Keratinocyte (primary cell): ENCODE results near the gene DTNBP1. TPM values are rescaled to one million over a fixed set of nuclear protein-coding genes. Genes with fewer than 3 reads are reported as not detected.

Source experiments
- DNase-seq: peaks from one replicate; pipeline ENCODE4 v3.0.0-alpha.2; 2011; ENCODE audit warnings: low read depth, missing footprints, low spot score
- FAIRE-seq: peaks from 2 replicates; lab custom pipeline; 2011; peaks lifted over from hg19 to GRCh38; lab: Jason Lieb, UNC
- H2AFZ ChIP-seq: 2 replicates; pipeline ENCODE4 v1.6.0; 2012; ENCODE audit warnings: low read length, control low read depth, inconsistent platforms; ENCODE audit not compliant: control insufficient read depth
- H3K27ac ChIP-seq: 2 replicates; pipeline ENCODE4 v1.5.1; 2011; ENCODE audit warnings: low read length; ENCODE audit not compliant: control insufficient read depth, insufficient read depth
- H3K27me3 ChIP-seq: 3 replicates; pipeline ENCODE4 v1.6.0; 2011; ENCODE audit warnings: low read length; ENCODE audit not compliant: control insufficient read depth, insufficient read depth; ENCODE audit errors: extremely low read depth
- H3K36me3 ChIP-seq, 2 experiments: 2 replicates in 1 of 2; 3 replicates in 1 of 2; pipeline ENCODE4 v1.5.1; 2011; ENCODE audit warnings: low read length in 2 of 2, mild to moderate bottlenecking in 1 of 2; ENCODE audit not compliant: control insufficient read depth in 2 of 2, insufficient read depth in 2 of 2; ENCODE audit errors: extremely low read depth in 1 of 2
- H3K4me1 ChIP-seq: 3 replicates; pipeline ENCODE4 v1.5.1; 2011; ENCODE audit warnings: low read length; ENCODE audit not compliant: control insufficient read depth, insufficient read depth; ENCODE audit errors: extremely low read depth
- H3K4me2 ChIP-seq: 3 replicates; pipeline ENCODE4 v1.6.0; 2011; ENCODE audit warnings: low read depth, low read length; ENCODE audit not compliant: control insufficient read depth, insufficient read depth; ENCODE audit errors: extremely low read depth
- H3K4me3 ChIP-seq, 3 experiments: fragments of 200-600 bp in 1 of 3; sonication (generic) in 1 of 3; 2 replicates in 2 of 3; 3 replicates in 1 of 3; pipeline ENCODE4 v1.5.1; 2011 to 2016; ENCODE audit warnings: low read length in 3 of 3, mild to moderate bottlenecking in 3 of 3, control low read depth in 2 of 3, inconsistent platforms in 1 of 3, low read depth in 1 of 3, mixed read lengths in 1 of 3, mixed run types in 1 of 3, moderate library complexity in 1 of 3; ENCODE audit not compliant: control insufficient read depth in 2 of 3, insufficient read depth in 2 of 3; ENCODE audit errors: extremely low read depth in 1 of 3
- H3K79me2 ChIP-seq: 2 replicates; pipeline ENCODE4 v1.6.0; 2012; ENCODE audit warnings: low read length; ENCODE audit not compliant: control insufficient read depth, insufficient read depth
- H3K9ac ChIP-seq: 3 replicates; pipeline ENCODE4 v1.6.0; 2011; ENCODE audit warnings: low read length; ENCODE audit not compliant: control insufficient read depth, insufficient read depth; ENCODE audit errors: extremely low read depth
- H3K9me1 ChIP-seq: 3 replicates; pipeline ENCODE4 v1.6.0; 2011; ENCODE audit warnings: low read length; ENCODE audit not compliant: control insufficient read depth, insufficient read depth; ENCODE audit errors: extremely low read depth
- H3K9me3 ChIP-seq: 2 replicates; pipeline ENCODE4 v1.5.1; 2012; ENCODE audit warnings: low read depth, low read length; ENCODE audit not compliant: control insufficient read depth
- H4K20me1 ChIP-seq: 3 replicates; pipeline ENCODE4 v1.6.0; 2011; ENCODE audit warnings: low read length; ENCODE audit not compliant: control insufficient read depth, insufficient read depth; ENCODE audit errors: extremely low read depth
- EZH2 ChIP-seq: IDR thresholded peaks from one replicate; pipeline ENCODE4 v1.6.1; 2012; ENCODE audit warnings: inconsistent platforms, mild to moderate bottlenecking, low read length, moderate library complexity
- dilution Hi-C: fragments of 300-500 bp; cut with MboI; formaldehyde crosslinking; loops from one replicate; pipeline ENCODE4 v1.7.0; 2020; ENCODE audit warnings: low sequenced_read_pairs; ENCODE audit not compliant: extremely low pct_ligation_motif_present
- polyA plus RNA-seq, 5 experiments: library from polyadenylated mRNA; depleted of rRNA in 3 of 5; stranded (reverse) in 3 of 5; stranded (forward) in 1 of 5; unstranded in 1 of 5; fragments of >200 nt; gene quantifications; 1 replicate in 1 of 5; 2 replicates in 3 of 5; 3 replicates in 1 of 5; pipeline versions ENCODE4 v1.2.1 to v1.2.3, GENCODE V29; 2011 to 2012; ENCODE audit warnings: missing spikeins in 2 of 5, low read depth in 1 of 5, low replicate concordance in 1 of 5
- TF ChIP-seq, protein P1 (sequence below), 3 experiments: IDR thresholded peaks in 1 of 3; conservative IDR thresholded peaks in 1 of 3; optimal IDR thresholded peaks in 1 of 3; 2 replicates in 2 of 3; 3 replicates in 1 of 3; pipeline versions ENCODE3 to v1.5.1; 2011; ENCODE audit warnings: low read length in 3 of 3, mild to moderate bottlenecking in 3 of 3, moderate library complexity in 2 of 3, control low read depth in 1 of 3, inconsistent platforms in 1 of 3; ENCODE audit not compliant: insufficient read depth in 2 of 3; ENCODE audit errors: extremely low read depth in 1 of 3

Gene DTNBP1
- polyA plus RNA-seq, 1 donor (not counting 4 experiments of a cell fraction or from before 2014, with no cell fraction given) = 11.5 TPM

DNA sequence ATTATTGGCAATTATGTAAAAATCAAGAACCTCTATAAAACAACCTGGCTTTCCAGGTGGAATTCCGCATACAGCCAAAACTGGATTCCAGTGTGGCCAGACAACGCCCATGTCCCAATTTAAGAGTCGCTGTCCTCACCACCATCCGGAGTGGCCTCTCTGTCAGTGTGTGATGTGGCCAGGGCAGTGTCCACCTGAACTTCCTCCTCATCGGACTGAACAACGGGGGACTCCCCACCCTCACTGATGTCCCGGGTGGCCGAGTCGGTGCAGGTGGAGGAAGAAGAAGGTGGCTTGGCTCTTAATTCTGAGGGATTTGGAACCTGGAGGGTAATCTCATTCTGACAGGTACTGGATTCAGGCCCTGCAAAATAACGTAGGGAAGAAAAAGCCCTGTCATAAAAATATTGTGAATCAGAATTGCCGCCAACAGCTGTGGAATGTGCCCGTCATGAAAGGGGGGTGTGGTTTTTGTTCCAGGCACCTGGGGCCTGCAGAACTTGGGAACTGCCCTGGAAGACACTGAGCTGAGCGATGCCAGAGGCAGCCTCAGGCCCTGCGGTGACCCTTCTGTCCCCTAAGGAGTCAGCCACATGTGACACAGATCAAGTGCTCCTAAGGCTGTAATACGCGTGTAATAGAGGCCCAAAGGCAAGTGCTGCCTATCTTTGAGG is 139.8 kb downstream of the DTNBP1 start:
- Histone ChIP-seq H3K36me3 (peaks cover 27% of the 10 kb centered on the region in 2 experiments), H3K9me3 (no peaks in the 10 kb centered on the region), H3K79me2 (no peaks in the 10 kb centered on the region), H3K27me3 (no peaks in the 10 kb centered on the region), H3K4me2 (no peak overlapping the region), H3K4me3 (no peak overlapping the region), H3K4me1 (no peaks in the 10 kb centered on the region), H4K20me1 (no peaks in the 10 kb centered on the region), H3K9ac (no peak overlapping the region), H3K9me1 (no peaks in the 10 kb centered on the region), H3K27ac (no peak overlapping the region), H2AFZ (no peak overlapping the region)
- TF ChIP-seq, protein P1, sequence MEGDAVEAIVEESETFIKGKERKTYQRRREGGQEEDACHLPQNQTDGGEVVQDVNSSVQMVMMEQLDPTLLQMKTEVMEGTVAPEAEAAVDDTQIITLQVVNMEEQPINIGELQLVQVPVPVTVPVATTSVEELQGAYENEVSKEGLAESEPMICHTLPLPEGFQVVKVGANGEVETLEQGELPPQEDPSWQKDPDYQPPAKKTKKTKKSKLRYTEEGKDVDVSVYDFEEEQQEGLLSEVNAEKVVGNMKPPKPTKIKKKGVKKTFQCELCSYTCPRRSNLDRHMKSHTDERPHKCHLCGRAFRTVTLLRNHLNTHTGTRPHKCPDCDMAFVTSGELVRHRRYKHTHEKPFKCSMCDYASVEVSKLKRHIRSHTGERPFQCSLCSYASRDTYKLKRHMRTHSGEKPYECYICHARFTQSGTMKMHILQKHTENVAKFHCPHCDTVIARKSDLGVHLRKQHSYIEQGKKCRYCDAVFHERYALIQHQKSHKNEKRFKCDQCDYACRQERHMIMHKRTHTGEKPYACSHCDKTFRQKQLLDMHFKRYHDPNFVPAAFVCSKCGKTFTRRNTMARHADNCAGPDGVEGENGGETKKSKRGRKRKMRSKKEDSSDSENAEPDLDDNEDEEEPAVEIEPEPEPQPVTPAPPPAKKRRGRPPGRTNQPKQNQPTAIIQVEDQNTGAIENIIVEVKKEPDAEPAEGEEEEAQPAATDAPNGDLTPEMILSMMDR (optimal IDR thresholded peaks at IDR 0.05 in 1 of 3, IDR thresholded peaks at IDR 0.05 in 1 of 3, conservative IDR thresholded peaks at IDR 0.05 in 1 of 3; ENCODE audit: extremely low read depth in 1 of 3, insufficient read depth in 2 of 3, low read length in 3 of 3) = no peak
- dilution Hi-C loops = no loop called here
- FAIRE-seq (no peak), DNase-seq (no peak)

DNA sequence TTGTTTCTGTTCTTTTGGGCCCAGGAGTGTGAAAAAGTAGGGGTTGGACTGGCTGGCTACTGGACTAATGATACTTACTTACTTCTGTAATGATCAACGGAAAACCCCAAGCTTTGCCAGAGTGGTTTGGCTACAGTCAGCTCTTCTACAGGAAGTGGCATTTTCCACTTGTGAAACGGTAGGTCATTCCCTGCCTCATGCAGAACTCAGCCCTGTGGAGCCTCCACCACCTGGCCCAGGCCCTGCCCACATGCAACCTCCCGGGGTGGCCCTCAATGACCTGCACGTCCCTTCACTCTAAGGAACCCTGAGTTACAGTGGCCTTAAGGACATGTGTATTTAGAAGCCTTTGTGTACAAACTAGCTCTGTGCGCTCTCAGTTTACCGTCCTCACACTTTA is 140.4 kb downstream of the DTNBP1 start:
- Histone ChIP-seq H3K27ac (no peak overlapping the region), H3K4me3 (no peak overlapping the region), H3K9me3 (no peaks in the 10 kb centered on the region), H3K9ac (no peak overlapping the region), H3K4me2 (no peak overlapping the region), H3K9me1 (no peaks in the 10 kb centered on the region), H3K79me2 (no peaks in the 10 kb centered on the region), H3K27me3 (no peaks in the 10 kb centered on the region), H3K36me3 (peaks cover 32 to 33% of the 10 kb centered on the region in 2 experiments), H4K20me1 (no peaks in the 10 kb centered on the region), H2AFZ (no peak overlapping the region), H3K4me1 (no peaks in the 10 kb centered on the region)
- dilution Hi-C loops = no loop called here
- no peak for DNase-seq
- FAIRE-seq = no peak
- TF ChIP-seq EZH2 = no peak

DNA sequence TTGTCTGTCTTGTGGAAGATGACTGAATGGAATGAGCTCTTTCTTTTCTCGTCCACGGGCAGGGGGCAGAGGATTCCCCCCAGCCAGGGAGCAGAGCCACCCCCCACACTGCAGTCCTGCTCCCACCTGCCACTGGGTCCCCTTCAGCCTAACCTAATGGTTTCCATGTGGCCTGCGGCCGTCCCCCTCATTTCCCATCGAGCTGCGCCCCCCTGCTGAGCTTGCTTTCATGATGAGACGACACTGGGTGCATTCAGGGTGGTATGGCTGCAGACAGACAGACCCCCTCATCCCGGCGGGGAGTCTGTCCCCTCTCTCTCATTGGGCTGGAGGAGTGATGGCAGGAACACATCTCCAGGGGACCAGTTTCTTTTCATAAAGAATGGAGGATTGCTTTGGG is 140.8 kb downstream of the DTNBP1 start:
- DNase-seq = no peak
- H3K9ac ChIP-seq = no peak overlapping the region
- no peaks in the 10 kb centered on the region for H3K79me2 ChIP-seq
- H3K4me3 ChIP-seq = no peak overlapping the region
- peaks cover 35 to 36% of the 10 kb centered on the region in 2 experiments for H3K36me3 ChIP-seq
- H3K4me2 ChIP-seq = no peak overlapping the region
- H4K20me1 ChIP-seq = no peaks in the 10 kb centered on the region
- H3K27me3 ChIP-seq = no peaks in the 10 kb centered on the region
- no peak overlapping the region for H3K27ac ChIP-seq
- no peak overlapping the region for H2AFZ ChIP-seq
- H3K9me3 ChIP-seq = no peaks in the 10 kb centered on the region
- FAIRE-seq = no peak
- H3K9me1 ChIP-seq = no peaks in the 10 kb centered on the region
- no peak for TF ChIP-seq EZH2
- TF ChIP-seq, protein P1 (optimal IDR thresholded peaks at IDR 0.05 in 1 of 3, IDR thresholded peaks at IDR 0.05 in 1 of 3, conservative IDR thresholded peaks at IDR 0.05 in 1 of 3; ENCODE audit: extremely low read depth in 1 of 3, insufficient read depth in 2 of 3, low read length in 3 of 3) = no peak
- H3K4me1 ChIP-seq = no peaks in the 10 kb centered on the region
- dilution Hi-C loops = no loop called here
